Activated CD4-positive, alpha-beta memory T cell treated with anti-CD3 and anti-CD28 coated beads for 36 hours (primary cell): Measurements from ENCODE around the gene BTBD3. TPM values are rescaled to one million over a fixed set of nuclear protein-coding genes. Genes with fewer than 3 reads are reported as not detected.

ENCODE experiments used
- CTCF ChIA-PET: fragments of 350-600 bp; sonication (Branson Sonifier 250); formaldehyde crosslinking; loops from one replicate; lab custom pipeline; 2021; ENCODE audit warnings: antibody characterized with exemption, inconsistent platforms; lab: Charles Lee
- POLR2A ChIA-PET: fragments of 350-600 bp; sonication (Branson Sonifier 250); formaldehyde crosslinking; loops from one replicate; lab custom pipeline; 2021; ENCODE audit warnings: antibody characterized with exemption; lab: Charles Lee
- DNase-seq: peaks from one replicate; pipeline ENCODE4 v3.0.0-alpha.2; 2020
- H3K27ac Mint-ChIP-seq: one replicate; pipeline ENCODE4 v1.8.0; 2021; ENCODE audit warnings: mixed read lengths
- H3K27me3 Mint-ChIP-seq: one replicate; pipeline ENCODE4 v1.8.0; 2021; ENCODE audit warnings: mixed read lengths
- H3K36me3 Mint-ChIP-seq: one replicate; pipeline ENCODE4 v1.8.0; 2021; ENCODE audit warnings: mixed read lengths
- H3K4me1 Mint-ChIP-seq: one replicate; pipeline ENCODE4 v1.8.0; 2021; ENCODE audit warnings: low read depth, mixed read lengths
- H3K4me3 Mint-ChIP-seq: one replicate; pipeline ENCODE4 v1.8.0; 2021; ENCODE audit warnings: mild to moderate bottlenecking, mixed read lengths
- H3K9me3 Mint-ChIP-seq: one replicate; pipeline ENCODE4 v1.8.0; 2021; ENCODE audit warnings: mixed read lengths
- intact Hi-C: fragments of 100-400 bp; cut with micrococcal nuclease; formaldehyde crosslinking; loops from one replicate; pipeline ENCODE4 v1.15.1; 2023
- total RNA-seq, 2 experiments: library from RNA; stranded (reverse); gene quantifications; one replicate each; pipeline ENCODE4 v1.2.3, GENCODE V29; 2021

BTBD3 gene
- total RNA-seq, 2 experiments from 2014 or later, result 1.9 to 2.0 TPM

DNA sequence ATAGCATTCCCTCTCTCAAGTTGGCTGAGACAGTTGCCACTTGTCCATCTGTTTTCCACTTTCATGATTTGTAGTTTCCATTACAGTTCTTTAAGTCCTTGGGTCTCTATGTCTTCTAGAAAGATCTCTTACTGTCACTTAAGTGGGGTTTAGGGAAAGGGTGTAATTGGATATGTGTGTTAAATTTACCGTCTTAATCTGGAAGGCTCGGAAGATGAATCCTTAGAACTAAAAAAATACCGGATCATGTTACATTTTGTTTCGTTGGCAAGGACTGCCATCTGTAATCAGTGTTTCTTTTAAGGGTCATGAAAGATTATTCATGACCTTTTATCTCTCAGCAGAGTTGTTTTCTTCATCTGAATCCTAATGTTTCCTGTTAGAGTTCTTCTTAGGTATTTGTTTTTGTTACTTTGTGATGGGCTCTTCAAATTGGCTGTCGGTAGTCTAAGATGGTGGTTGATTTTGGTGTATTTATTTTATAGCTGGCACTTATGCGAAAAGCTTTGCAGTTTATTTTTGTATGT is 21.8 kb upstream of the BTBD3 start:
- Mint-ChIP-seq H3K4me3 (no peak overlapping the region), H3K9me3 (no peaks in the 10 kb centered on the region), H3K27ac (no peak overlapping the region), H3K36me3 (peaks cover 1% of the 10 kb centered on the region), H3K27me3 (peaks cover 13% of the 10 kb centered on the region), H3K4me1 (peaks cover 5% of the 10 kb centered on the region)
- CTCF ChIA-PET, result no interaction called here
- intact Hi-C loops, result no loop called here
- no peak for DNase-seq
- POLR2A ChIA-PET, result no interaction called here

GRCh38 chr20:11901127-11901526 is 16.6 kb upstream of the BTBD3 start:
- Mint-ChIP-seq H3K36me3 (peaks cover 1% of the 10 kb centered on the region), H3K9me3 (peaks cover 7% of the 10 kb centered on the region), H3K4me3 (no peak overlapping the region), H3K27ac (no peak overlapping the region), H3K4me1 (no peaks in the 10 kb centered on the region), H3K27me3 (no peaks in the 10 kb centered on the region)
- DNase-seq, result no peak
- intact Hi-C loops, result no loop called here
- CTCF ChIA-PET, result no interaction called here
- POLR2A ChIA-PET, result no interaction called here

DNA sequence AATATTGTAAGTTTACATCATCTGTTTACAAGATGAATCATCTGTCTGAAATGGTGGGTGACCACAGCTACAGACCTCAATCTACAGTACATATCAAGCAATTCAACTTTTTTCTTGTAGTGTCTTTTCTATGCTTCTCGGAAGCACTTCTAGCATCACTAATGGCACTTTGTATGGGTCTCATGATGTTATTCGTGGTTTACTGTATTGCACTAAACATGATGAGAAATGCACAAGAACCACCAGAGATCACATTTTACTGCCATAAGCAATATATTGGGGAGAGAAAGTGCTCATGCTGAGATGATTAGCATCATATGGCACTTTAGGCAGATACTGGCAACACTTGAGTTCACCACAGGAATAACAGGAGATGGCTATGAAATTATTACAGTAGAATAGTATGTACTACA is 15.4 kb upstream of the BTBD3 start:
- intact Hi-C loops, result no loop called here
- Mint-ChIP-seq H3K27ac (no peak overlapping the region), H3K9me3 (peaks cover 7% of the 10 kb centered on the region), H3K4me3 (no peak overlapping the region), H3K27me3 (no peaks in the 10 kb centered on the region), H3K4me1 (no peaks in the 10 kb centered on the region), H3K36me3 (peaks cover 1% of the 10 kb centered on the region)
- no peak for DNase-seq
- POLR2A ChIA-PET, result no interaction called here
- CTCF ChIA-PET, result no interaction called here

DNA sequence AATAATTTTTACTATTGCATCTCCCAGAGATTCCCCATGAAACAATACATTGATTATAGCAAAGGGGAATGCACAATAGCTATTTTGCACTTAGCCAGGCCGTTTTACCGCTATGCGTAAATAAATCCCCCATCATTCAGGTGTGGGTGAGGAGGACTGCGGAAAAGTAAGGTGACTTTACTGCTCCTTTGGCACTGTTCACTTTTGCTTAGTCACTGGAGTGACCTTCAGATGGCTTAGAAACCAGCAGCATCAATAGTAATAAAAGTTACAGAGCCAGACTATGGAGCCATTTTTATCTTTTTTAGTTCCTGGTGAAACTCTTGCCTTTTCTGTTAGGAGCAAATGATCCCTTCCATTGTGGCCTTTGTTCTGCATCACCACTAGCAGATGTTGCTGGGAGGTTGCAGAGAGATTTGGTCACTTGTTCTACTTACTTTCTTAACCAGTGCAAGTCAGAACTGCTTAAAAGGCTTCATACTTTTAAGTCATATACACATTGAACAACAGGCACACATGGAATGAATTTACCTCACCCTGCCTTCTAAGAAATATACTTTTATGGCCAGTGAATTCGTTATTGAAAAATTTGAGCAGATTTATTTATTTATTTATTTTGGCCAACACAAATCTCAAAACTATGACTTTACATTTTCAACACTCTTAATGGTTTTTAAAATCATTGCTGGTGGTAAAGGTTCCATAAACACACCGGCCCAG is 12.1 kb upstream of the BTBD3 start:
- Mint-ChIP-seq H3K27ac (no peak overlapping the region), H3K27me3 (no peaks in the 10 kb centered on the region), H3K4me3 (no peak overlapping the region), H3K4me1 (no peaks in the 10 kb centered on the region), H3K9me3 (peaks cover 7% of the 10 kb centered on the region), H3K36me3 (no peaks in the 10 kb centered on the region)
- CTCF ChIA-PET, result no interaction called here
- POLR2A ChIA-PET, result no interaction called here
- intact Hi-C loops, result no loop called here
- no peak for DNase-seq

DNA sequence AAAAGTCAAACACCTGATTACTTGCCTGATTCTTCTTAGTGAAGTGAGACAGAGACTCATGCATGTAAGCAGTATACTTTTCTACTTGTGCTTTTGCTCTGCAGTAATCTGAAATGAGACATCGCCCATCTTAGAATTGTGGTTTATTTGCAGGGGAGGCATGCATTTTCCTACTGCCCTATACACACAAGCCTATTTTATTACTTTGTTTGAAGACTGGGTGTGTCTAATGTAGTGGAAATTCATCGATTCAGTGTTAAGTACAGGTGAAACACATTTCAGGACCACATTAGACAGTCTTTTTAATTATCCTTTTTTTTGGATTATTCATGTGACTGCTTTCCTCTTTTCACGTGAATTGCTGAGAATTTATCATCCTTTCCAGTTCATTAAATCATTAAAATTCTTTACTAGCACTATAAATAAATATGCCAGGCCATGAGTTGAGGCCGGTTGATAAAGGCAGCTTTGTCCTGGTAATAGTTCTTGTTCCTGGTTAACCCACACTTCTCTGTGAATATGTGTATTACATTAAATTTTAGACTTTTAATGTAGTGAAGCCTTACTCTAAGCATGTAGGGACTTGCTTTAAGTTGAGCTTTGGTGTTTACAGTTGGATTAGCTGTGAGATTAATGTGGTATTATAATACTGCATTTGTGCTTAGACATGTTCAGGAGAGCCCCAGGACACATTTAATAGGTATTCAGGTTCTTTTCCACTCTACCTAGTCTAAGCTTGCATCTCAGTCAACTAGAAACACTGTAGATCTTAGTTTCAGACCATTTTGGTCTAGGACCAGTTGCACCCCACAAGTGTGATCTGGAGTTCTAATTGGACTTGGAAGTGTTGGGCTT is 10.8 kb upstream of the BTBD3 start:
- Mint-ChIP-seq H3K36me3 (no peaks in the 10 kb centered on the region), H3K27ac (no peak overlapping the region)

DNA sequence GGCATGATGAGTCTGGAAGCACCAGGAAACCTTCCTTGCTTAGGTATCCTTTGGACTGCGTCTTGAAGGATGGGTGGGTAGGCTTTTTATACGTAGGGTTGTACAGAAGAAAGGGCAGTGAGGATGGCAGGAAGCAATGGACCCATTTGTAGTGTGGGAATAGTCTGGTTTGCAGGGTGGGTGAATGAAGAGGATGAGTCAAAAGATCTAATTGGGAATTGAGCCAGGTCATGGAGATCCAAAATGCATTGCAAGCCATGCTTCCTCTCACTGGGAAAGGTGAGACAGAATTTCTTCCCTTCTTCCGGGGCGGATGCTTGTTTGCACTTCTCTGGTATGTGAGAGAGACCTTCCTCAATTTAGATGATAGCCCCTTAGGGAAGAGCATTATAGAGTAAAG is 10.1 kb upstream of the BTBD3 start:
- no peaks in the 10 kb centered on the region for H3K36me3 Mint-ChIP-seq
- ChIA-PET POLR2A (no interaction called here), CTCF (no interaction called here)
- H3K27me3 Mint-ChIP-seq, result no peaks in the 10 kb centered on the region
- H3K9me3 Mint-ChIP-seq, result peaks cover 9% of the 10 kb centered on the region
- intact Hi-C loops, result no loop called here
- H3K27ac Mint-ChIP-seq, result no peak overlapping the region
- H3K4me3 Mint-ChIP-seq, result no peak overlapping the region
- no peak for DNase-seq
- no peaks in the 10 kb centered on the region for H3K4me1 Mint-ChIP-seq

More for the DNA sequence above, 10.8 kb upstream of the BTBD3 start:
- CTCF ChIA-PET, result no interaction called here
- intact Hi-C loops, result no loop called here
- POLR2A ChIA-PET, result no interaction called here
- Mint-ChIP-seq H3K4me1 (no peaks in the 10 kb centered on the region), H3K4me3 (no peak overlapping the region), H3K9me3 (peaks cover 5% of the 10 kb centered on the region), H3K27me3 (no peaks in the 10 kb centered on the region)
- DNase-seq, result no peak

DNA sequence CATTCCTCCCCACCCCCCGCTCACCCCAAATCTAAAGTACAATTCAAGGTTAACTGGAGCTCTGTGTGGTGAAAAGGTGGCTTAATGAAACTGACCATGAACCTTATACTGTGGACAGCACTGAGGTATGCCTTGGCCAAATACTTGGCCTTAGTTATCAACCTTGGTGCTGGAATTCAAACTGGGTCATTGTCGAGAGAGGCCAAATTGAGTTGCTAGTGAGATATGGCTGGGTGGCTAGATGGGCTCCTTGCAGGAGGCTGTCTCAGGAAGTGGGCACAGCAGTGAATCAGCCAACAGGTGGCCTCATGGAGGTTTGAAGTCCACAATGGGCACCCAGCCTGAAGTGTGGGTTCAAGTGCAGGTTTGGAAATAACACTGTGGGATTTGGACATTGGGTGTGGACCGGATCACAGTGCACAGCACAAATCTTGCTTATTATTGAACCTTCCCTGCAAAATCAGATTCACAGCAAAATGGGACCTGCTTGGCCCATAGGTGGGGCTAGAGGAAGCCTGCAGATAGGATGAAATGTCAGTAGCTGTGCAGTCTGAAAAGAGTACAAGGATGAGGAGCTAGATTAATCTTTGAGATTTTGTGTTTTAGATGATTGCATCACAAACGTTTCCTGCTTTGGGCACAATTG is 5.6 kb upstream of the BTBD3 start:
- Mint-ChIP-seq H3K9me3 (peaks cover 3% of the 10 kb centered on the region), H3K4me1 (no peaks in the 10 kb centered on the region), H3K27ac (no peak overlapping the region), H3K27me3 (no peaks in the 10 kb centered on the region), H3K4me3 (no peak overlapping the region), H3K36me3 (no peaks in the 10 kb centered on the region)
- CTCF ChIA-PET, result interaction anchor here (0.6 to 1.5 kb wide), 2 partner anchors 14 to 478 kb away, joined by 3 read pairs; no protein-coding TSS in a partner anchor
- DNase-seq, result no peak
- POLR2A ChIA-PET, result no interaction called here
- intact Hi-C loops, result no loop called here

GRCh38 chr20:11912659-11913415 is 4.9 kb upstream of the BTBD3 start:
- CTCF ChIA-PET, result interaction anchor here (1.5 kb wide), 1 partner anchor 13 kb away, joined by 3 read pairs; no protein-coding TSS in a partner anchor
- intact Hi-C loops, result no loop called here
- POLR2A ChIA-PET, result no interaction called here
- H3K4me1 Mint-ChIP-seq, result no peaks in the 10 kb centered on the region
- no peaks in the 10 kb centered on the region for H3K27me3 Mint-ChIP-seq
- H3K4me3 Mint-ChIP-seq, result no peak overlapping the region
- H3K9me3 Mint-ChIP-seq, result peaks cover 3% of the 10 kb centered on the region
- no peak overlapping the region for H3K27ac Mint-ChIP-seq
- DNase-seq, result no peak
- no peaks in the 10 kb centered on the region for H3K36me3 Mint-ChIP-seq

- no peak overlapping the region for H3K27ac Mint-ChIP-seq
- intact Hi-C loops, result no loop called here
- CTCF ChIA-PET, result no interaction called here
- no peak overlapping the region for H3K4me3 Mint-ChIP-seq
- H3K4me1 Mint-ChIP-seq, result no peaks in the 10 kb centered on the region
- no peak for DNase-seq
- H3K9me3 Mint-ChIP-seq, result no peaks in the 10 kb centered on the region
- no peaks in the 10 kb centered on the region for H3K27me3 Mint-ChIP-seq
- no peaks in the 10 kb centered on the region for H3K36me3 Mint-ChIP-seq
- POLR2A ChIA-PET, result no interaction called here
Observed at GRCh38 chr20:11918391-11918845, 725 bp downstream of the BTBD3 start.

GRCh38 chr20:11918981-11919380 is 1.3 kb downstream of the BTBD3 start:
- no peaks in the 10 kb centered on the region for H3K27me3 Mint-ChIP-seq
- no peak for DNase-seq
- intact Hi-C loops, result no loop called here
- H3K9me3 Mint-ChIP-seq, result no peaks in the 10 kb centered on the region
- H3K27ac Mint-ChIP-seq, result no peak overlapping the region
- ChIA-PET CTCF (no interaction called here), POLR2A (no interaction called here)
- no peak overlapping the region for H3K4me3 Mint-ChIP-seq
- H3K36me3 Mint-ChIP-seq, result no peaks in the 10 kb centered on the region
- H3K4me1 Mint-ChIP-seq, result no peaks in the 10 kb centered on the region

DNA sequence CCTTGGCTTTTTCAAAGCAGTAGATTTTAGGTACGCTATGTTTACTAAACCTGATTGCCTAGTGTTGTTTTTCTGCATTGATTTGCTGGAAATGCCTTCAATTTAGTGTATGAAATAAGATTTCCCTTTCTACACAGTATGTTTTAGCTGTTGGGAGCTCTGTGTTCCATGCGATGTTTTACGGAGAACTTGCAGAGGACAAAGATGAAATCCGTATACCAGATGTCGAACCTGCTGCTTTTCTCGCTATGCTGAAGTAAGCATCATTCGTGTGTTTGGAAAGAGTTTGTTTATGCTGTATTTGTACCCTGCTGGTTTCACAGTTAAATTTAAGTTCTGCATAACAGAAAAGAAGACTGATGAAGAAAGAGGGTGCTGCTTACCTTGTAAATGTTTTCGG is 1.9 kb downstream of the BTBD3 start:
- no peak overlapping the region for H3K27ac Mint-ChIP-seq
- no peak overlapping the region for H3K4me3 Mint-ChIP-seq
- no peaks in the 10 kb centered on the region for H3K36me3 Mint-ChIP-seq
- no peaks in the 10 kb centered on the region for H3K27me3 Mint-ChIP-seq
- POLR2A ChIA-PET, result no interaction called here
- no peak for DNase-seq
- no peaks in the 10 kb centered on the region for H3K9me3 Mint-ChIP-seq
- no peaks in the 10 kb centered on the region for H3K4me1 Mint-ChIP-seq
- intact Hi-C loops, result no loop called here
- CTCF ChIA-PET, result no interaction called here
